Measurements from ENCODE around the gene SMARCA1. TPM values are rescaled to one million over a fixed set of nuclear protein-coding genes. Genes with fewer than 3 reads are reported as not detected.

Gene SMARCA1
- total and polyA plus RNA-seq, 8 donors = 7.9 to 89.8 (median 29.4) TPM

DNA sequence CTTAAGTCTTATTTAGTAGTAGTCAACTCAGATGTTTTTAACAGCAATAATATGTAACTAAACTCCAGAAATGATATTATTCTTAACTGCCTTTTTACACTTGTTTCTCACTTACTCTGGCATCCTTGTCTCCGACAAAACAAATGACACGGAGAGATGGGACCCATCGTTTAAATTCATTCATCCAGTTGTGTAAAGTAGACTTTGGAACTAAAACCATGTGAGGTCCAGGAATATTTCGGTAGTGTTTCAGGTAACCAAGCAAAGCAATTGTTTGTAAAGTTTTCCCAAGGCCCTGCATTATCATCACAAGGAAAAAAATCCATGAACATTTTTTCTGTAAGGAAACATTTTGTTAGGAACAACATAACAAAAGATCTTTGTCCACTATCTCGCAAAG lies 11.6 kb downstream of the SMARCA1 start:
- no peak for DNase-seq
- Histone ChIP-seq H3K27ac (no peak overlapping the region), H3K4me3 (no peak overlapping the region), H3K27me3 (no peaks in the 10 kb centered on the region), H3K9me3 (no peaks in the 10 kb centered on the region), H3K36me3 (peaks cover 0 to 26% (median 17%) of the 10 kb centered on the region in 4 donors), H3K4me1 (no peaks in the 10 kb centered on the region)
- TF ChIP-seq POLR2AphosphoS5 (IDR thresholded peaks at IDR 0.05) (no peak), POLR2A (IDR thresholded peaks at IDR 0.05) (no peak), EP300 (IDR thresholded peaks at IDR 0.05) (no peak)
- TF ChIP-seq, protein P1, sequence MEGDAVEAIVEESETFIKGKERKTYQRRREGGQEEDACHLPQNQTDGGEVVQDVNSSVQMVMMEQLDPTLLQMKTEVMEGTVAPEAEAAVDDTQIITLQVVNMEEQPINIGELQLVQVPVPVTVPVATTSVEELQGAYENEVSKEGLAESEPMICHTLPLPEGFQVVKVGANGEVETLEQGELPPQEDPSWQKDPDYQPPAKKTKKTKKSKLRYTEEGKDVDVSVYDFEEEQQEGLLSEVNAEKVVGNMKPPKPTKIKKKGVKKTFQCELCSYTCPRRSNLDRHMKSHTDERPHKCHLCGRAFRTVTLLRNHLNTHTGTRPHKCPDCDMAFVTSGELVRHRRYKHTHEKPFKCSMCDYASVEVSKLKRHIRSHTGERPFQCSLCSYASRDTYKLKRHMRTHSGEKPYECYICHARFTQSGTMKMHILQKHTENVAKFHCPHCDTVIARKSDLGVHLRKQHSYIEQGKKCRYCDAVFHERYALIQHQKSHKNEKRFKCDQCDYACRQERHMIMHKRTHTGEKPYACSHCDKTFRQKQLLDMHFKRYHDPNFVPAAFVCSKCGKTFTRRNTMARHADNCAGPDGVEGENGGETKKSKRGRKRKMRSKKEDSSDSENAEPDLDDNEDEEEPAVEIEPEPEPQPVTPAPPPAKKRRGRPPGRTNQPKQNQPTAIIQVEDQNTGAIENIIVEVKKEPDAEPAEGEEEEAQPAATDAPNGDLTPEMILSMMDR (IDR thresholded peaks at IDR 0.05) = no peak
- 45 to 59% (median 56%) methylated on average over 5 of the region's 5 CpGs for WGBS, 5 donors
- intact Hi-C loops (cut with DNase I; ENCODE audit: low total_unique reads) = no loop called here

DNA sequence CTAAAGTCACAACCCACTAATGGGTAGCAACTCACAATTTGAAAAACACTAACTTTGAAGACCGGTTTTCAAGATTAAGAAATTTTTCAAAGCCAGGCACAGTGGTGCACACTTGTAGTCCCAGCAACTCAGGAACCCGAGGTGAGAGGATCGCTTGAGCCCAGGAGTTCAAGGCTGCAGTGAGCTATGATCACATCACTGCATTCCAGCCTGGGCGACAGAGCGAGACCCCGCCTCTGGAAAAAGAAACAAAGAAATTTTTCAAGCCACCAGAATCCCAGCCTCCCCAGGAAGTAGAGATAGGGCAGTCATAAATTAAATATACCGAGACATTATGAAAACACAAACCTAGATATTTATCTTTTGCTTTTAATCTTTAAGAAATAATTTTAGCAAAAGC lies 13.0 kb downstream of the SMARCA1 start:
- TF ChIP-seq POLR2A (IDR thresholded peaks at IDR 0.05) = no peak
- TF ChIP-seq, protein P1 (IDR thresholded peaks at IDR 0.05) = no peak
- TF ChIP-seq POLR2AphosphoS5 (IDR thresholded peaks at IDR 0.05) = no peak
- TF ChIP-seq EP300 (IDR thresholded peaks at IDR 0.05) = no peak
- Histone ChIP-seq H3K27ac (no peak overlapping the region), H3K9me3 (no peaks in the 10 kb centered on the region), H3K4me1 (no peaks in the 10 kb centered on the region), H3K36me3 (peaks cover 0 to 22% (median 17%) of the 10 kb centered on the region in 4 donors), H3K27me3 (no peaks in the 10 kb centered on the region), H3K4me3 (no peak overlapping the region)
- intact Hi-C loops (cut with DNase I; ENCODE audit: low total_unique reads) = no loop called here
- 40 to 56% (median 50%) methylated on average over 7 of the region's 7 CpGs for WGBS, 5 donors
- DNase-seq = no peak

DNA sequence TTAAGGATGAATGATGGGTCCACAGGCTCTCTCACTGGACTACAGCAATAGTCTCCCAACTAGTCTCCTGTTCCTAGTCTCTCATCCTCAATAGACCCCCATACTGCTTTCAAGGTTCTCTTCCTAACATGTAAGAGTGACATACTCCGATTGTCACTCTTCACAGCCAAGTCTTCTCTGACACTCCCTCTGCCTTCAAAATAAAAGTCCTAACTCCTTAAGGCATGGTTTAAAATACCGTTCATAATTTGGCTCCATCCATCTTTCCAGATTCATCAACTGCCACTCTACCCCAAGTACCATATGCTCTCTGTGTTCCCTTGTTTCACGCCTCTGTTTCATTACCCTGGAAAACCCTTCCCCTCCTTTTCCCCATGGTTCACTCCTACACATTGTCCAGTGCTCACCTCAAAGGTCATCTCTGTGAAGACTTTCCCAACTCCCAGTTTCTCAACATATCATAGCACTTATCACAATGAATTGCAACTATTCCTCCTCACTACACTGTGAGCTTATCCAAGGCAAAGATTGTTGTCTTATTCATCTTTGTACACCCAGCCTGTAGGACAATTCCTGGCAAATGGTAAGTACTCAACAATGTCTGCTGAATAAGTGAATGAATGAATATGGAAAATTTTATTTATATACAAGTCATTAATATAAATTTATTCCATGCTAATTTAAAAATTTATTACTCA lies 26.0 kb downstream of the SMARCA1 start:
- TF ChIP-seq EP300 (IDR thresholded peaks at IDR 0.05) = no peak
- no peak for TF ChIP-seq POLR2AphosphoS5 (IDR thresholded peaks at IDR 0.05)
- TF ChIP-seq POLR2A (IDR thresholded peaks at IDR 0.05) = no peak
- TF ChIP-seq, protein P1 (IDR thresholded peaks at IDR 0.05) = no peak
- DNase-seq = no peak
- peaks cover 0 to 4% (median 0%) of the 10 kb centered on the region in 3 donors for H3K27me3 ChIP-seq
- no peaks in the 10 kb centered on the region for H3K4me1 ChIP-seq
- peaks cover 0 to 48% (median 44%) of the 10 kb centered on the region in 4 donors for H3K36me3 ChIP-seq
- no peaks in the 10 kb centered on the region for H3K9me3 ChIP-seq
- WGBS, 5 donors = 63 to 85% (median 75%) methylated on average over 3 of the region's 3 CpGs
- no peak overlapping the region for H3K4me3 ChIP-seq
- intact Hi-C loops (cut with DNase I; ENCODE audit: low total_unique reads) = no loop called here
- H3K27ac ChIP-seq = no peak overlapping the region

DNA sequence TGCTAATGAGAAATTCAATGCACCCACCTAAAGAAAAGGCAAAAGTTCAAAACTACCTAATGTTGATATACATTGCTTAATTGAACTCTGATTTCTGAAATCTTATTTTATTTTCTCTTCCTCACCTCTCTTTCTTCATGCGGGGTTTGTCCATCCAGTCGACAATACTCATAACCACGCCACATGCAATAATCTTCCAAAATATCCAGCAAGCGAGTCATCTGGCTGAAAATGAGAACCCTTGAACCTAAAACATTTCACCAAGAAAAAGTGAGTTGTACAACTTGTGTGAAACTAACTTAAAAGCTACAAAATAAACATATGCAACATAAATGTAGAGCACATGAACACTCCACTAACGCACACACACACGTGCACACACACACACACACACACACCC lies 26.7 kb downstream of the SMARCA1 start:
- peaks cover 0 to 4% (median 0%) of the 10 kb centered on the region in 3 donors for H3K27me3 ChIP-seq
- no peaks in the 10 kb centered on the region for H3K4me1 ChIP-seq
- H3K36me3 ChIP-seq = peaks cover 0 to 41% (median 37%) of the 10 kb centered on the region in 4 donors
- H3K9me3 ChIP-seq = no peaks in the 10 kb centered on the region
- WGBS, 5 donors = 74 to 96% (median 94%) methylated on average over 6 of the region's 6 CpGs
- DNase-seq = no peak
- no peak for TF ChIP-seq POLR2AphosphoS5 (IDR thresholded peaks at IDR 0.05)
- no peak for TF ChIP-seq EP300 (IDR thresholded peaks at IDR 0.05)
- no peak for TF ChIP-seq POLR2A (IDR thresholded peaks at IDR 0.05)
- TF ChIP-seq, protein P1 (IDR thresholded peaks at IDR 0.05) = no peak
- no peak overlapping the region for H3K27ac ChIP-seq
- H3K4me3 ChIP-seq = no peak overlapping the region
- intact Hi-C loops (cut with DNase I; ENCODE audit: low total_unique reads) = no loop called here

All from stomach (tissue), 9 donors.